Measurements from ENCODE around the gene STUM. TPM values are rescaled to one million over a fixed set of nuclear protein-coding genes. Genes with fewer than 3 reads are reported as not detected.

Gene STUM
- total RNA-seq, 2 experiments from 2014 or later: not detected

- ChIA-PET POLR2A (interaction anchor here (0.7 kb wide), 1 partner anchor 200 kb away, joined by 3 read pairs; no protein-coding TSS in a partner anchor), CTCF (no interaction called here)
- H3K4me1 Mint-ChIP-seq (ENCODE audit: low read depth): peaks cover 22% of the 10 kb centered on the region
- H3K27me3 Mint-ChIP-seq: no peaks in the 10 kb centered on the region
- Histone ChIP-seq H3K27ac (ENCODE audit: low read depth in 1 of 2, low read length in 2 of 2) (no peak overlapping the region), H3K4me1 (ENCODE audit: insufficient read depth, low read length) (peaks cover 18% of the 10 kb centered on the region), H3K36me3 (ENCODE audit: insufficient read depth, low read length) (no peaks in the 10 kb centered on the region), H3K9me3 (ENCODE audit: control insufficient read depth in 1 of 2, insufficient read depth in 1 of 2, low read length in 2 of 2) (no peaks in the 10 kb centered on the region), H3K27me3 (ENCODE audit: control insufficient read depth in 1 of 2, insufficient read depth in 2 of 2, low read length in 2 of 2) (no peaks in the 10 kb centered on the region), H3K4me3 (ENCODE audit: low read length) (no peak overlapping the region)
- no peak overlapping the region for H3K4me3 Mint-ChIP-seq
- TF ChIP-seq CTCF (IDR thresholded peaks at IDR 0.05): no peak
- DNase-seq (peak in 1 of 14 experiments; percentile 2), ATAC-seq (ENCODE audit: poor library complexity) (no peak)
- intact Hi-C loops (cut with DNase I, micrococcal nuclease): loop anchor here in 1 of 2 experiments (5.0 kb wide), 1 partner anchor 813 kb away; no protein-coding TSS in a partner anchor
- no peaks in the 10 kb centered on the region for H3K9me3 Mint-ChIP-seq
- peaks cover 19% of the 10 kb centered on the region for H3K36me3 Mint-ChIP-seq (ENCODE audit: low read depth)
- no peak overlapping the region for H3K27ac Mint-ChIP-seq
Observed at GRCh38 chr1:226624526-226624925, 76.0 kb downstream of the STUM start.

- Histone ChIP-seq H3K4me3 (ENCODE audit: low read length) (no peak overlapping the region), H3K4me1 (ENCODE audit: insufficient read depth, low read length) (peaks cover 18% of the 10 kb centered on the region), H3K36me3 (ENCODE audit: insufficient read depth, low read length) (peaks cover 2% of the 10 kb centered on the region), H3K27me3 (ENCODE audit: control insufficient read depth in 1 of 2, insufficient read depth in 2 of 2, low read length in 2 of 2) (no peaks in the 10 kb centered on the region), H3K27ac (ENCODE audit: low read depth in 1 of 2, low read length in 2 of 2) (no peak overlapping the region), H3K9me3 (ENCODE audit: control insufficient read depth in 1 of 2, insufficient read depth in 1 of 2, low read length in 2 of 2) (no peaks in the 10 kb centered on the region)
- ATAC-seq (ENCODE audit: poor library complexity): no peak
- ChIA-PET CTCF (interaction anchor here (1.9 to 2.3 kb wide), 3 partner anchors 10 to 198 kb away, joined by 14 to 18 read pairs (median 15); no protein-coding TSS in a partner anchor), POLR2A (no interaction called here)
- intact Hi-C loops (cut with DNase I, micrococcal nuclease): loop anchor here in 1 of 2 experiments (5.0 kb wide), 1 partner anchor 917 kb away; no protein-coding TSS in a partner anchor
- peak in 2 of 14 experiments; percentile 19 to 29 for DNase-seq
- no peak overlapping the region for H3K27ac Mint-ChIP-seq
- no peaks in the 10 kb centered on the region for H3K27me3 Mint-ChIP-seq
- peaks cover 22% of the 10 kb centered on the region for H3K4me1 Mint-ChIP-seq (ENCODE audit: low read depth)
- H3K36me3 Mint-ChIP-seq (ENCODE audit: low read depth): peaks cover 26% of the 10 kb centered on the region
- no peak overlapping the region for H3K4me3 Mint-ChIP-seq
- H3K9me3 Mint-ChIP-seq: no peaks in the 10 kb centered on the region
- no peak for TF ChIP-seq CTCF (IDR thresholded peaks at IDR 0.05)
Observed at GRCh38 chr1:226625326-226625725, 76.8 kb downstream of the STUM start.

GRCh38 chr1:226625832-226626576 is 77.4 kb downstream of the STUM start:
- Histone ChIP-seq H3K27ac (ENCODE audit: low read depth in 1 of 2, low read length in 2 of 2) (no peak overlapping the region), H3K27me3 (ENCODE audit: control insufficient read depth in 1 of 2, insufficient read depth in 2 of 2, low read length in 2 of 2) (no peaks in the 10 kb centered on the region), H3K4me3 (ENCODE audit: low read length) (peak overlapping the region; percentile 43), H3K36me3 (ENCODE audit: insufficient read depth, low read length) (peaks cover 3% of the 10 kb centered on the region), H3K4me1 (ENCODE audit: insufficient read depth, low read length) (peaks cover 18% of the 10 kb centered on the region), H3K9me3 (ENCODE audit: control insufficient read depth in 1 of 2, insufficient read depth in 1 of 2, low read length in 2 of 2) (no peaks in the 10 kb centered on the region)
- ChIA-PET CTCF (interaction anchor here (0.6 to 2.3 kb wide), 55 partner anchors 9 to 804 kb away, joined by 3 to 30 read pairs (median 5); partner anchors contain the start of genes COQ8A and ITPKB), POLR2A (interaction anchor here (1.0 to 1.3 kb wide), 3 partner anchors 113 to 313 kb away, joined by 3 to 7 read pairs (median 4); partner anchors contain the start of genes COQ8A and ITPKB)
- intact Hi-C loops (cut with DNase I, micrococcal nuclease): loop anchor here (1.0 to 5.0 kb wide), 4 partner anchors 61 to 916 kb away; partner anchors contain the start of gene COQ8A (in 1 of the 2)
- Mint-ChIP-seq H3K9me3 (no peaks in the 10 kb centered on the region), H3K4me1 (ENCODE audit: low read depth) (peaks cover 22% of the 10 kb centered on the region), H3K4me3 (no peak overlapping the region), H3K36me3 (ENCODE audit: low read depth) (peaks cover 30% of the 10 kb centered on the region), H3K27me3 (no peaks in the 10 kb centered on the region), H3K27ac (peak overlapping the region; percentile 46)
- ATAC-seq (ENCODE audit: poor library complexity) (peak; percentile 50), DNase-seq (peak in 2 of 14 experiments; percentile 21 to 29)
- TF ChIP-seq CTCF (IDR thresholded peaks at IDR 0.05): no peak

Measured in CD4-positive, alpha-beta T cell (primary cell).